HG02840 (cell line): Measurements from ENCODE around the gene HSPB8.
"Not testable (repeated sequence)": the region's sequence is repeated elsewhere in the genome, so short reads cannot be mapped to it uniquely, and the experiment has no call there.

Experiments used
- ATAC-seq: cut with Tn5 transposase; IDR thresholded peaks from one replicate; pipeline ENCODE4 v1.9.1; 2021; ENCODE audit warnings: mild to moderate bottlenecking, moderate library complexity, moderate number of reproducible peaks; ENCODE audit not compliant: unreplicated experiment, low FRiP score

The HSPB8 gene

GRCh38 chr12:119202544-119202943, 23.8 kb downstream of the HSPB8 start:
- ATAC-seq: no peak

- ATAC-seq: no peak
Measured at GRCh38 chr12:119204131-119204530, 25.4 kb downstream of the HSPB8 start.

- ATAC-seq: no peak
Measured at GRCh38 chr12:119204671-119205285, 26.0 kb downstream of the HSPB8 start.

- ATAC-seq: no peak
Measured at GRCh38 chr12:119206348-119207062, 27.8 kb downstream of the HSPB8 start.

- no peak for ATAC-seq
Measured at GRCh38 chr12:119207063-119207560, 28.4 kb downstream of the HSPB8 start.

GRCh38 chr12:119208626-119209061, 29.9 kb downstream of the HSPB8 start:
- no peak for ATAC-seq

- ATAC-seq: no peak
Measured at GRCh38 chr12:119211884-119212283, 33.2 kb downstream of the HSPB8 start.

- no peak for ATAC-seq
Measured at GRCh38 chr12:119216084-119216483, 37.4 kb downstream of the HSPB8 start.

GRCh38 chr12:119218875-119219274, 40.1 kb downstream of the HSPB8 start:
- not testable (repeated sequence) for ATAC-seq

- ATAC-seq: no peak
Measured at GRCh38 chr12:119222222-119222951, 43.7 kb downstream of the HSPB8 start.

GRCh38 chr12:119225454-119225853, 46.7 kb downstream of the HSPB8 start:
- ATAC-seq: no peak

- ATAC-seq: no peak
Measured at GRCh38 chr12:119227292-119227691, 48.6 kb downstream of the HSPB8 start.

- ATAC-seq: no peak
Measured at GRCh38 chr12:119229205-119229604, 50.5 kb downstream of the HSPB8 start.

GRCh38 chr12:119229837-119230236, 51.1 kb downstream of the HSPB8 start:
- ATAC-seq: no peak

GRCh38 chr12:119230807-119231206, 52.1 kb downstream of the HSPB8 start:
- no peak for ATAC-seq

GRCh38 chr12:119231774-119232173, 53.0 kb downstream of the HSPB8 start:
- ATAC-seq: no peak

GRCh38 chr12:119235197-119235751, 56.5 kb downstream of the HSPB8 start:
- ATAC-seq: no peak

- ATAC-seq: no peak
Measured at GRCh38 chr12:119236372-119236771, 57.6 kb downstream of the HSPB8 start.

GRCh38 chr12:119239040-119239439, 60.3 kb downstream of the HSPB8 start:
- ATAC-seq: no peak

- no peak for ATAC-seq
Measured at GRCh38 chr12:119241049-119241448, 62.3 kb downstream of the HSPB8 start.

GRCh38 chr12:119241580-119242169, 62.9 kb downstream of the HSPB8 start:
- no peak for ATAC-seq
